H1 (cell line): Measurements from ENCODE around the gene KLHDC10. TPM values are rescaled to one million over a fixed set of nuclear protein-coding genes. Genes with fewer than 3 reads are reported as not detected.

Source experiments
- BCL11A ChIP-seq, 2 experiments: IDR thresholded peaks; one replicate each; pipeline ENCODE4 v1.6.1; 2011; ENCODE audit warnings: low read depth in 2 of 2, low read length in 2 of 2, mild to moderate bottlenecking in 2 of 2
- BRCA1 ChIP-seq: IDR thresholded peaks from 2 replicates; pipeline ENCODE4 v1.6.1; 2012; ENCODE audit warnings: low read depth, low read length, improper control_type of control experiment
- EP300 ChIP-seq, 2 experiments: IDR thresholded peaks; 1 replicate in 1 of 2; 2 replicates in 1 of 2; pipeline ENCODE4 v1.6.1; 2011 to 2012; ENCODE audit warnings: low read depth in 2 of 2, low read length in 2 of 2, mild to moderate bottlenecking in 2 of 2, borderline replicate concordance in 1 of 2, inconsistent platforms in 1 of 2, moderate library complexity in 1 of 2
- POU5F1 ChIP-seq: IDR thresholded peaks from 2 replicates; pipeline ENCODE4 v1.6.1; 2011; ENCODE audit warnings: low read depth, mild to moderate bottlenecking, low read length, moderate library complexity
- TCF12 ChIP-seq: IDR thresholded peaks from 2 replicates; pipeline ENCODE4 v1.6.1; 2011; ENCODE audit warnings: low read depth, mild to moderate bottlenecking, low read length
- TEAD4 ChIP-seq: IDR thresholded peaks from 2 replicates; pipeline ENCODE4 v1.6.1; 2012; ENCODE audit warnings: low read depth, low read length, inconsistent platforms, mixed read lengths
- polyA plus RNA-seq, 7 experiments: library from polyadenylated mRNA; depleted of rRNA in 3 of 7; stranded (reverse) in 5 of 7; unstranded in 2 of 7; fragments of >200 nt in 5 of 7; fragments of 200-250 nt in 2 of 7; gene quantifications; 1 replicate in 5 of 7; 2 replicates in 1 of 7; 4 replicates in 1 of 7; pipeline versions ENCODE4 v1.2.1 to v1.2.3, GENCODE V29; 2011 to 2013; ENCODE audit warnings: missing spikeins in 2 of 7, mixed read lengths in 2 of 7
- total RNA-seq: library from RNA; stranded (reverse); fragmentation: NEBNext Ultra II Directional; extraction: Animal tissue kit (Norgen Biotek cat#: 25700); gene quantifications from 2 replicates; pipeline ENCODE4 v1.2.1, GENCODE V29; 2021
- TF ChIP-seq, protein P1 (sequence below): IDR thresholded peaks from 2 replicates; pipeline ENCODE4 v1.6.1; 2012; ENCODE audit warnings: inconsistent platforms

The KLHDC10 gene
- total and polyA plus RNA-seq, 2 of the 8 experiments (the other 6 are each of a cell fraction or from before 2014, with no cell fraction given): 6.6 to 14.5 TPM

DNA sequence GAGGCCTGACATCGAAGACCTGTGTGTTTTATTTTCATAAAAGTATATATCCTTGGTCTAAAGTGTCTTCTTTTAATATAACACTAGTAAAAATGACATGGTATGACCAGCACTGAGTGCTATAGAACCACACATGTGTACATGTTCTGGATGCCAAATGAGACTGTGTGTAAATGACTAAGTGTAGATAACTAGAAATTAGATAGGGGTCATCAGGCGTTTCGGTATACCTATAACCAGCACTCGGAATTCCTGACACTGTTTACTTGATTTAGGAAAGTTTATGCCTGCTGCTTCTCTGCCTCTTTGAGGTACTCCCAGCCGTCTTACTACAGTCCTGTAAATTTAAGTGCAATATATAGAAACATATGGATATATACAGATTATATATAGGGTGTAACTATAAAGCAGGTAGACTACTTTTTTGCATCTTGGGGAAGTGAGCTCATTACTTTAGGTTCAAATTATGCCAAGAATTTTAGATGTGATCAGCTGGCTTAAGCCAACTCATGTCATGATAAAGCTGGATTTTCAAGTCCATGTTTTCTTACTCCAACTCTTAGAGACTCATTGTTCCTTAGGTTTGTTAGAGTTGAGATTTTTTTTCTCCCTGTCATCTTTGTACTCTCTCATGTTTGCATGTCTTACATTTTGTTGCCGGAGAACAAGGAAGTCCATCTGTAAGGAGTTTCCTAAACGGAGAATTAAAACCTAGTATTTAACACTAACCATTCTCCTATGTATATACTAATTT, 62.9 kb downstream of the KLHDC10 start (continued):
- TF ChIP-seq EP300 (IDR thresholded peaks at IDR 0.05; ENCODE audit: borderline replicate concordance in 1 of 2, low read depth in 2 of 2, low read length in 2 of 2) (no peak), BRCA1 (no peak), TEAD4 (no peak), BCL11A (IDR thresholded peaks at IDR 0.05; ENCODE audit: low read depth in 2 of 2, low read length in 2 of 2) (no peak), TCF12 (no peak), POU5F1 (no peak)
- TF ChIP-seq, protein P1, sequence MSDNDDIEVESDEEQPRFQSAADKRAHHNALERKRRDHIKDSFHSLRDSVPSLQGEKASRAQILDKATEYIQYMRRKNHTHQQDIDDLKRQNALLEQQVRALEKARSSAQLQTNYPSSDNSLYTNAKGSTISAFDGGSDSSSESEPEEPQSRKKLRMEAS: no peak
